Spleen (tissue), 11 donors: Measurements from ENCODE around the gene SOX8. TPM values are rescaled to one million over a fixed set of nuclear protein-coding genes. Genes with fewer than 3 reads are reported as not detected.
A peak's percentile ranks its signal among the peaks of the same experiment; 100 is the strongest.

Experiments used
- DNase-seq: peaks from one replicate; pipeline ENCODE4 v3.0.0-alpha.2; 2020
- H3K27ac ChIP-seq, 8 donors: fragments of 200-600 bp; sonication (generic) in 7 of 8; 1 replicate in 4 of 8; 2 replicates in 4 of 8; pipeline versions ENCODE4 v1.5.0 to v1.8.0; 2016 to 2021; ENCODE audit warnings: inconsistent platforms in 4 of 8, mild to moderate bottlenecking in 4 of 8, moderate library complexity in 1 of 8
- H3K27me3 ChIP-seq, 7 donors: fragments of 200-600 bp; sonication (generic) in 6 of 7; replicated peaks in 1 of 7; 1 replicate in 4 of 7; 2 replicates in 3 of 7; pipeline versions ENCODE4 v1.5.0 to v1.8.0; 2016 to 2021; ENCODE audit warnings: inconsistent platforms in 3 of 7, mild to moderate bottlenecking in 1 of 7
- H3K36me3 ChIP-seq, 6 donors: fragments of 200-600 bp; sonication (generic) in 5 of 6; 1 replicate in 4 of 6; 2 replicates in 2 of 6; pipeline versions ENCODE4 v1.5.0 to v1.8.0; 2016 to 2021; ENCODE audit warnings: inconsistent platforms in 2 of 6
- H3K4me1 ChIP-seq, 6 donors: fragments of 200-600 bp; sonication (generic) in 5 of 6; 1 replicate in 3 of 6; 2 replicates in 3 of 6; pipeline versions ENCODE4 v1.5.0 to v1.8.0; 2016 to 2021; ENCODE audit warnings: inconsistent platforms in 3 of 6
- H3K4me3 ChIP-seq, 8 donors: fragments of 200-600 bp; sonication (generic) in 7 of 8; 1 replicate in 4 of 8; 2 replicates in 4 of 8; pipeline versions ENCODE4 v1.5.0 to v1.8.0; 2016 to 2021; ENCODE audit warnings: inconsistent platforms in 4 of 8, mild to moderate bottlenecking in 4 of 8, moderate library complexity in 2 of 8
- H3K9me3 ChIP-seq, 8 donors: fragments of 200-600 bp; sonication (generic) in 7 of 8; 1 replicate in 4 of 8; 2 replicates in 4 of 8; pipeline versions ENCODE4 v1.5.0 to v1.8.0; 2016 to 2021; ENCODE audit warnings: inconsistent platforms in 4 of 8
- POLR2A ChIP-seq, 3 donors: fragments of 450-650 bp; IDR thresholded peaks; one replicate each; pipeline ENCODE4 v1.5.1; 2017; ENCODE audit warnings: antibody characterized with exemption in 3 of 3, mild to moderate bottlenecking in 1 of 3
- POLR2AphosphoS5 ChIP-seq, 3 donors: sonication (generic); formaldehyde crosslinking; IDR thresholded peaks; one replicate each; pipeline ENCODE4 v1.5.1; 2017; ENCODE audit warnings: antibody characterized with exemption in 3 of 3
- WGBS, 5 donors: extraction: QIAGEN DNeasy Blood & Tissue Kit in 3 of 5; methylation state at CpG; one replicate each; pipeline versions ENCODE4 v1.1.5 to v1.1.7; 2013 to 2018; 5-methylcytosine and 5-hydroxymethylcytosine counted together
- intact Hi-C: fragments of 100-400 bp; cut with DNase I; formaldehyde crosslinking; loops from one replicate; pipeline ENCODE4 v1.15.0; 2023; ENCODE audit warnings: low total_unique reads
- polyA plus RNA-seq, 3 donors: library from polyadenylated mRNA; stranded (reverse); fragments of 200-250 nt; gene quantifications; one replicate each; pipeline ENCODE4 v1.2.1, GENCODE V29; 2013
- total RNA-seq, 7 donors: library from RNA; depleted of rRNA in 3 of 7; stranded (reverse); fragments of >200 nt in 3 of 7; fragmentation: NEBNext Ultra II Directional in 4 of 7; extraction: Animal tissue kit (Norgen Biotek cat#: 25700) in 4 of 7; gene quantifications; one replicate each; pipeline versions ENCODE4 v1.1.0 to v1.2.1, GENCODE V29; 2016 to 2021
- TF ChIP-seq, protein P1 (sequence below), 11 experiments: fragments of 200-600 bp in 7 of 11; fragments of 450-650 bp in 4 of 11; sonication (generic) in 4 of 11; IDR thresholded peaks in 8 of 11; conservative IDR thresholded peaks in 3 of 11; 1 replicate in 7 of 11; 2 replicates in 4 of 11; pipeline versions ENCODE4 v1.4.0 to v1.8.0; 2016 to 2021; ENCODE audit warnings: antibody characterized with exemption in 11 of 11, inconsistent platforms in 4 of 11, mild to moderate bottlenecking in 1 of 11
- donor health status: healthy with polysubstance abuse.
- donor health status: DM: no; HTN: no; CAD: no; lungs with moderate emphysema.
- donor health status: DM: no; HTN: no; CAD: no.
- donor health status: Bipolar disorder and iron deficiency.
- donor health status: healthy.
- donor health status: DM: no; HTN: no; CAD: no.
- donor health status: DM: yes; HTN: yes; CAD: no.

Gene SOX8
- total and polyA plus RNA-seq, 10 donors, result 0.60 to 3.7 (median 1.7) TPM

- Histone ChIP-seq H3K4me1 (peaks cover 10 to 74% (median 56%) of the 10 kb centered on the region in 6 donors), H3K27me3 (peaks cover 0 to 6% (median 0%) of the 10 kb centered on the region in 7 donors), H3K36me3 (peaks cover 0 to 17% (median 0%) of the 10 kb centered on the region in 6 donors), H3K9me3 (no peaks in the 10 kb centered on the region), H3K4me3 (peak overlapping the region in 3 of 8 donors; percentile 89 to 97 (median 94)), H3K27ac (peak overlapping the region in 3 of 8 donors; percentile 89 to 91 (median 90))
- no peak for DNase-seq
- TF ChIP-seq POLR2AphosphoS5 (IDR thresholded peaks at IDR 0.05), result no peak
- no peak for TF ChIP-seq POLR2A (IDR thresholded peaks at IDR 0.05)
- TF ChIP-seq, protein P1, sequence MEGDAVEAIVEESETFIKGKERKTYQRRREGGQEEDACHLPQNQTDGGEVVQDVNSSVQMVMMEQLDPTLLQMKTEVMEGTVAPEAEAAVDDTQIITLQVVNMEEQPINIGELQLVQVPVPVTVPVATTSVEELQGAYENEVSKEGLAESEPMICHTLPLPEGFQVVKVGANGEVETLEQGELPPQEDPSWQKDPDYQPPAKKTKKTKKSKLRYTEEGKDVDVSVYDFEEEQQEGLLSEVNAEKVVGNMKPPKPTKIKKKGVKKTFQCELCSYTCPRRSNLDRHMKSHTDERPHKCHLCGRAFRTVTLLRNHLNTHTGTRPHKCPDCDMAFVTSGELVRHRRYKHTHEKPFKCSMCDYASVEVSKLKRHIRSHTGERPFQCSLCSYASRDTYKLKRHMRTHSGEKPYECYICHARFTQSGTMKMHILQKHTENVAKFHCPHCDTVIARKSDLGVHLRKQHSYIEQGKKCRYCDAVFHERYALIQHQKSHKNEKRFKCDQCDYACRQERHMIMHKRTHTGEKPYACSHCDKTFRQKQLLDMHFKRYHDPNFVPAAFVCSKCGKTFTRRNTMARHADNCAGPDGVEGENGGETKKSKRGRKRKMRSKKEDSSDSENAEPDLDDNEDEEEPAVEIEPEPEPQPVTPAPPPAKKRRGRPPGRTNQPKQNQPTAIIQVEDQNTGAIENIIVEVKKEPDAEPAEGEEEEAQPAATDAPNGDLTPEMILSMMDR (IDR thresholded peaks at IDR 0.05 in 8 of 11, conservative IDR thresholded peaks at IDR 0.05 in 3 of 11), result no peak
- intact Hi-C loops, result loop anchor here (10.0 kb wide), 1 partner anchor 157 kb away; no protein-coding TSS in a partner anchor
- WGBS, 5 donors, result 90 to 94% (median 94%) methylated on average over 5 of the region's 5 CpGs
Observed at GRCh38 chr16:971582-971905, 10.0 kb upstream of the SOX8 start.

GRCh38 chr16:971981-972315 lies 9.6 kb upstream of the SOX8 start:
- DNase-seq, result no peak
- TF ChIP-seq POLR2A (IDR thresholded peaks at IDR 0.05) (no peak), POLR2AphosphoS5 (IDR thresholded peaks at IDR 0.05) (no peak)
- TF ChIP-seq, protein P1 (IDR thresholded peaks at IDR 0.05 in 8 of 11, conservative IDR thresholded peaks at IDR 0.05 in 3 of 11), result no peak
- H3K4me1 ChIP-seq, result peaks cover 10 to 75% (median 56%) of the 10 kb centered on the region in 6 donors
- peaks cover 0 to 7% (median 0%) of the 10 kb centered on the region in 7 donors for H3K27me3 ChIP-seq
- 87 to 96% (median 92%) methylated on average over 8 of the region's 8 CpGs for WGBS, 5 donors
- no peaks in the 10 kb centered on the region for H3K9me3 ChIP-seq
- no peak overlapping the region for H3K4me3 ChIP-seq
- H3K36me3 ChIP-seq, result peaks cover 0 to 13% (median 0%) of the 10 kb centered on the region in 6 donors
- no peak overlapping the region for H3K27ac ChIP-seq
- intact Hi-C loops, result loop anchor here (10.0 kb wide), 1 partner anchor 157 kb away; no protein-coding TSS in a partner anchor

- TF ChIP-seq, protein P1 (IDR thresholded peaks at IDR 0.05 in 8 of 11, conservative IDR thresholded peaks at IDR 0.05 in 3 of 11), result no peak
- no peak for TF ChIP-seq POLR2A (IDR thresholded peaks at IDR 0.05)
- TF ChIP-seq POLR2AphosphoS5 (IDR thresholded peaks at IDR 0.05), result no peak
- peaks cover 0 to 11% (median 0%) of the 10 kb centered on the region in 7 donors for H3K27me3 ChIP-seq
- 91 to 97% (median 92%) methylated on average over 9 to 32 of the region's 32 CpGs for WGBS, 5 donors
- peaks cover 0 to 8% (median 0%) of the 10 kb centered on the region in 6 donors for H3K36me3 ChIP-seq
- peak; percentile 72 for DNase-seq
- H3K9me3 ChIP-seq, result no peaks in the 10 kb centered on the region
- intact Hi-C loops, result loop anchor here (10.0 kb wide), 1 partner anchor 158 kb away; no protein-coding TSS in a partner anchor
- peaks cover 10 to 75% (median 55%) of the 10 kb centered on the region in 6 donors for H3K4me1 ChIP-seq
- no peak overlapping the region for H3K4me3 ChIP-seq
- H3K27ac ChIP-seq, result no peak overlapping the region
Observed at GRCh38 chr16:972316-973002, 9.1 kb upstream of the SOX8 start.

- no peaks in the 10 kb centered on the region for H3K9me3 ChIP-seq
- peaks cover 0 to 14% (median 0%) of the 10 kb centered on the region in 7 donors for H3K27me3 ChIP-seq
- DNase-seq, result no peak
- WGBS, 5 donors, result 89 to 93% (median 90%) methylated on average over 17 of the region's 17 CpGs
- H3K27ac ChIP-seq, result no peak overlapping the region
- H3K4me1 ChIP-seq, result peaks cover 10 to 73% (median 51%) of the 10 kb centered on the region in 6 donors
- no peak for TF ChIP-seq POLR2A (IDR thresholded peaks at IDR 0.05)
- TF ChIP-seq, protein P1 (IDR thresholded peaks at IDR 0.05 in 8 of 11, conservative IDR thresholded peaks at IDR 0.05 in 3 of 11), result no peak
- TF ChIP-seq POLR2AphosphoS5 (IDR thresholded peaks at IDR 0.05), result no peak
- intact Hi-C loops, result loop anchor here (10.0 kb wide), 1 partner anchor 159 kb away; no protein-coding TSS in a partner anchor
- H3K4me3 ChIP-seq, result no peak overlapping the region
- no peaks in the 10 kb centered on the region for H3K36me3 ChIP-seq
Observed at GRCh38 chr16:973366-973765, 8.2 kb upstream of the SOX8 start.
